Chondrocyte (in vitro differentiated cells): ENCODE measurements around the gene TBC1D19. TPM values are rescaled to one million over a fixed set of nuclear protein-coding genes. Genes with fewer than 3 reads are reported as not detected.

Experiments used
- DNase-seq: peaks from one replicate; pipeline ENCODE4 v3.0.0; 2021; ENCODE audit warnings: mixed read lengths, low spot score
- H3K27ac Mint-ChIP-seq: one replicate; pipeline ENCODE4 v1.8.0; 2021; ENCODE audit warnings: mild to moderate bottlenecking, moderate library complexity, mixed read lengths; ENCODE audit not compliant: unreplicated experiment
- H3K27me3 Mint-ChIP-seq: 2 replicates; pipeline ENCODE4 v1.8.0; 2021; ENCODE audit warnings: low read depth, mixed read lengths
- H3K36me3 Mint-ChIP-seq: 2 replicates; pipeline ENCODE4 v1.8.0; 2021; ENCODE audit warnings: low read depth, mixed read lengths
- H3K4me1 Mint-ChIP-seq: 2 replicates; pipeline ENCODE4 v1.8.0; 2021; ENCODE audit warnings: low read depth, mild to moderate bottlenecking, mixed read lengths
- H3K4me3 Mint-ChIP-seq: one replicate; pipeline ENCODE4 v1.8.0; 2021; ENCODE audit warnings: mild to moderate bottlenecking, moderate library complexity, mixed read lengths; ENCODE audit not compliant: unreplicated experiment
- H3K9me3 Mint-ChIP-seq: 2 replicates; pipeline ENCODE4 v1.8.0; 2021; ENCODE audit warnings: low read depth, mixed read lengths
- CTCF ChIP-seq: fragments of 200-600 bp; sonication (generic); IDR thresholded peaks from 2 replicates; pipeline ENCODE4 v1.5.0; 2021; ENCODE audit warnings: antibody characterized with exemption, mild to moderate bottlenecking, moderate library complexity
- total RNA-seq: library from RNA; stranded (reverse); gene quantifications from 3 replicates; pipeline ENCODE4 v1.2.1, GENCODE V29; 2021

Gene TBC1D19
- total RNA-seq, 1 donor from 2014 or later = 12.4 TPM

DNA sequence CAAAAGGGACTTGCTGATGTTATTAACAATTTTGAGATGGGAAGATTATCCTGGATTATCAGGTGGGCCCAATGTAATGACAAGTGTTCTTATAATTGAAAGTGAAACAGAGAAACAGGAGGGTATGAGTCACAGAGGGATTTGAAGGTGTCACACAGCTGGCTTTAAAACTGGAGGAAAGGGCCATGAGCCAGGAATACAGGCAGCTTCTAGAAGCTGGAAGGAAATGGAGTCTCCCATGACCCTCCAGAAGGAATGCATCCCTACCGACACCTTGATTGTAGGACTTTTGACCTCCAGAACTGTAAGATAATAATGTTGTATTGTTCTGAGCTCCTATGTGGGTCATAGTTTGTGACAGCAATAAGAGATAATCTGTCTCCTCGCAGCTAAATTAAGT is 178.8 kb downstream of the TBC1D19 start:
- peaks cover 26% of the 10 kb centered on the region for H3K36me3 Mint-ChIP-seq
- TF ChIP-seq CTCF = no peak
- peak overlapping the region; percentile 12 for H3K27ac Mint-ChIP-seq
- H3K4me1 Mint-ChIP-seq = no peaks in the 10 kb centered on the region
- H3K9me3 Mint-ChIP-seq = no peaks in the 10 kb centered on the region
- DNase-seq = no peak
- no peak overlapping the region for H3K4me3 Mint-ChIP-seq
- H3K27me3 Mint-ChIP-seq = no peaks in the 10 kb centered on the region

GRCh38 chr4:26763063-26763462 is 179.2 kb downstream of the TBC1D19 start:
- peaks cover 25% of the 10 kb centered on the region for H3K36me3 Mint-ChIP-seq
- H3K9me3 Mint-ChIP-seq = no peaks in the 10 kb centered on the region
- H3K27me3 Mint-ChIP-seq = no peaks in the 10 kb centered on the region
- no peak for TF ChIP-seq CTCF
- H3K4me3 Mint-ChIP-seq = no peak overlapping the region
- H3K4me1 Mint-ChIP-seq = no peaks in the 10 kb centered on the region
- H3K27ac Mint-ChIP-seq = no peak overlapping the region
- DNase-seq = no peak

DNA sequence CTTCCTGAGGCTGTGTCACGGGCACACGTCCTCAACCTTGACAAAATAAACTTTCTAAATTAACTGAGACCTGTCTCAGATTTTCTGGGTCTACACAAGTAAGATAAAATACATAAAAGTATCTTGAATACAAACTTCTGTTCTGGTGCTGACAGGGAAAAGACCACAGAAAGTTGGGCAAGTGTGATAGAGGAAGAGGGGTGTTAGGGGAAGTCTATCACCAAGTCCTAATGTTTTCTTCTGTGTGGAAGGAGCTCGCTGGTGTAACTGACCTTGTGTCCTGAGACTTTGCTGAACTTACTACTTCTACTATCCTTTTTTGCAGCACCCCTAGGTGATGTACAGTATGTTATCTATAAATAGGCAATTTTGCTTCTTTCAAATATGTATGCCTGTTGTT is 179.8 kb downstream of the TBC1D19 start:
- H3K4me1 Mint-ChIP-seq = no peaks in the 10 kb centered on the region
- H3K27me3 Mint-ChIP-seq = no peaks in the 10 kb centered on the region
- peaks cover 23% of the 10 kb centered on the region for H3K36me3 Mint-ChIP-seq
- H3K4me3 Mint-ChIP-seq = no peak overlapping the region
- no peaks in the 10 kb centered on the region for H3K9me3 Mint-ChIP-seq
- no peak for DNase-seq
- H3K27ac Mint-ChIP-seq = no peak overlapping the region
- TF ChIP-seq CTCF = no peak

GRCh38 chr4:26764231-26764630 is 180.3 kb downstream of the TBC1D19 start:
- no peak for DNase-seq
- H3K4me3 Mint-ChIP-seq = no peak overlapping the region
- H3K27me3 Mint-ChIP-seq = no peaks in the 10 kb centered on the region
- no peaks in the 10 kb centered on the region for H3K4me1 Mint-ChIP-seq
- no peaks in the 10 kb centered on the region for H3K9me3 Mint-ChIP-seq
- TF ChIP-seq CTCF = no peak
- H3K36me3 Mint-ChIP-seq = peaks cover 19% of the 10 kb centered on the region
- H3K27ac Mint-ChIP-seq = no peak overlapping the region

- TF ChIP-seq CTCF = no peak
- Mint-ChIP-seq H3K9me3 (no peaks in the 10 kb centered on the region), H3K4me1 (no peaks in the 10 kb centered on the region), H3K4me3 (no peak overlapping the region), H3K27ac (no peak overlapping the region), H3K27me3 (no peaks in the 10 kb centered on the region), H3K36me3 (peaks cover 19% of the 10 kb centered on the region)
- no peak for DNase-seq
Measured at GRCh38 chr4:26765515-26765914, 181.6 kb downstream of the TBC1D19 start.
